Thoracic aorta (tissue), 2 donors: ENCODE measurements around the gene PRDM16. TPM values are rescaled to one million over a fixed set of nuclear protein-coding genes. Genes with fewer than 3 reads are reported as not detected.

Experiments
- ATAC-seq: fragments of 150-250 bp; one replicate; pipeline ENCODE4 v1.8.0; 2017; ENCODE audit warnings: low read depth; ENCODE audit not compliant: insufficient number of reproducible peaks, low FRiP score
- DNase-seq: peaks from one replicate; pipeline ENCODE4 v3.0.0-alpha.2; 2020; ENCODE audit warnings: low spot score
- H3K27ac ChIP-seq, 2 donors: fragments of 200-600 bp; sonication (generic); 1 replicate in 1 of 2; 2 replicates in 1 of 2; pipeline ENCODE4 v1.5.1; 2016; ENCODE audit warnings: mild to moderate bottlenecking in 2 of 2, moderate library complexity in 2 of 2
- H3K27me3 ChIP-seq: fragments of 200-600 bp; sonication (generic); replicated peaks from 2 replicates; pipeline ENCODE4 v1.6.0; 2016; ENCODE audit warnings: mild to moderate bottlenecking; ENCODE audit not compliant: insufficient read depth
- H3K36me3 ChIP-seq: fragments of 200-600 bp; sonication (generic); one replicate; pipeline ENCODE4 v1.5.1; 2016
- H3K4me1 ChIP-seq, 2 donors: fragments of 200-600 bp; sonication (generic); 1 replicate in 1 of 2; 2 replicates in 1 of 2; pipeline versions ENCODE4 v1.5.1 to v1.6.0; 2016; ENCODE audit warnings: low read depth in 2 of 2, mild to moderate bottlenecking in 1 of 2; ENCODE audit not compliant: control insufficient read depth in 1 of 2
- H3K4me3 ChIP-seq: fragments of 200-600 bp; sonication (generic); 2 replicates; pipeline ENCODE4 v1.5.1; 2016; ENCODE audit warnings: mild to moderate bottlenecking
- H3K9me3 ChIP-seq: fragments of 200-600 bp; sonication (generic); 2 replicates; pipeline ENCODE4 v1.5.1; 2016
- CTCF ChIP-seq: fragments of 200-600 bp; sonication (generic); IDR thresholded peaks from one replicate; pipeline ENCODE4 v1.5.1; 2019; ENCODE audit warnings: antibody characterized with exemption
- total RNA-seq, 2 donors: library from RNA; depleted of rRNA; stranded (reverse); fragments of >200 nt; gene quantifications; one replicate each; pipeline versions ENCODE4 v1.1.0 to v1.2.3, GENCODE V29; 2016

Gene PRDM16
- total RNA-seq, 2 donors from 2014 or later = 68.9 to 85.4 TPM

GRCh38 chr1:3209201-3209600, 140.2 kb downstream of the PRDM16 start:
- no peak overlapping the region for H3K4me3 ChIP-seq
- no peaks in the 10 kb centered on the region for H3K9me3 ChIP-seq
- no peaks in the 10 kb centered on the region for H3K27me3 ChIP-seq
- H3K36me3 ChIP-seq = no peaks in the 10 kb centered on the region
- TF ChIP-seq CTCF = no peak
- ATAC-seq (no peak), DNase-seq (no peak)
- peak overlapping the region in 1 of 2 donors; percentile 100 for H3K27ac ChIP-seq
- H3K4me1 ChIP-seq = peaks cover 27 to 70% of the 10 kb centered on the region in 2 donors

- Histone ChIP-seq H3K36me3 (no peaks in the 10 kb centered on the region), H3K27me3 (no peaks in the 10 kb centered on the region), H3K4me1 (peaks cover 18 to 59% of the 10 kb centered on the region in 2 donors), H3K4me3 (no peak overlapping the region), H3K9me3 (no peaks in the 10 kb centered on the region), H3K27ac (no peak overlapping the region)
- no peak for DNase-seq
- TF ChIP-seq CTCF = no peak
- ATAC-seq = no peak
Observed at GRCh38 chr1:3211582-3212375, 142.8 kb downstream of the PRDM16 start.

- DNase-seq (no peak), ATAC-seq (no peak)
- Histone ChIP-seq H3K4me3 (no peak overlapping the region), H3K36me3 (no peaks in the 10 kb centered on the region), H3K4me1 (peaks cover 20 to 59% of the 10 kb centered on the region in 2 donors), H3K27me3 (no peaks in the 10 kb centered on the region), H3K27ac (peak overlapping the region; percentile 30 to 47), H3K9me3 (no peaks in the 10 kb centered on the region)
- TF ChIP-seq CTCF = no peak
Observed at GRCh38 chr1:3212453-3213355, 143.7 kb downstream of the PRDM16 start.

- peak overlapping the region; percentile 30 to 47 for H3K27ac ChIP-seq
- ATAC-seq (no peak), DNase-seq (no peak)
- H3K27me3 ChIP-seq = no peaks in the 10 kb centered on the region
- no peaks in the 10 kb centered on the region for H3K36me3 ChIP-seq
- no peak for TF ChIP-seq CTCF
- no peaks in the 10 kb centered on the region for H3K9me3 ChIP-seq
- peaks cover 25 to 59% of the 10 kb centered on the region in 2 donors for H3K4me1 ChIP-seq
- no peak overlapping the region for H3K4me3 ChIP-seq
Observed at GRCh38 chr1:3213730-3214129, 144.7 kb downstream of the PRDM16 start.
